Measurements from ENCODE around the gene SEMA6A. TPM values are rescaled to one million over a fixed set of nuclear protein-coding genes. Genes with fewer than 3 reads are reported as not detected.
A peak's percentile ranks its signal among the peaks of the same experiment; 100 is the strongest.

The SEMA6A gene
- polyA plus RNA-seq, 1 of the 3 experiments (the other 2 are of a cell fraction): 0.18 TPM

- TF ChIP-seq RXRA (IDR thresholded peaks at IDR 0.05; ENCODE audit: borderline replicate concordance, low read depth) (no peak), CTCF (IDR thresholded peaks at IDR 0.05) (no peak), RFX5 (IDR thresholded peaks at IDR 0.05; ENCODE audit: low read length) (no peak), EP300 (IDR thresholded peaks at IDR 0.05; ENCODE audit: borderline replicate concordance in 1 of 2, low read depth in 1 of 2, low read length in 1 of 2) (no peak), USF2 (IDR thresholded peaks at IDR 0.05; ENCODE audit: borderline replicate concordance, low read depth, low read length) (no peak)
Measured at GRCh38 chr5:116437922-116438578, 136.6 kb downstream of the SEMA6A start (continued).

- no peaks in the 10 kb centered on the region for H3F3A ChIP-seq (replicated peaks; ENCODE audit: insufficient read depth)
- H3K9me3 ChIP-seq: no peaks in the 10 kb centered on the region
- TF ChIP-seq GATA2 (CRISPR knock-in tag; IDR thresholded peaks at IDR 0.05): no peak
- no peak for TF ChIP-seq SMC3 (IDR thresholded peaks at IDR 0.05; ENCODE audit: low read depth, low read length)
- TF ChIP-seq CTCF (IDR thresholded peaks at IDR 0.05): no peak
- no peak for TF ChIP-seq ZBTB33 (IDR thresholded peaks at IDR 0.05; ENCODE audit: borderline replicate concordance, low read depth)
- TF ChIP-seq USF1 (IDR thresholded peaks at IDR 0.05; ENCODE audit: borderline replicate concordance, low read depth): no peak
- TF ChIP-seq GABPA (IDR thresholded peaks at IDR 0.05; ENCODE audit: low read depth): no peak
- TF ChIP-seq RAD21 (IDR thresholded peaks at IDR 0.05; ENCODE audit: low read length): no peak
- no peak for TF ChIP-seq RCOR1 (IDR thresholded peaks at IDR 0.05; ENCODE audit: low read length)
- no peak for TF ChIP-seq PBX3 (IDR thresholded peaks at IDR 0.05)
- TF ChIP-seq EP300 (IDR thresholded peaks at IDR 0.05; ENCODE audit: borderline replicate concordance in 1 of 2, low read depth in 1 of 2, low read length in 1 of 2): no peak
- no peak for TF ChIP-seq FOXM1 (IDR thresholded peaks at IDR 0.05; ENCODE audit: low read depth)
- TF ChIP-seq YY1 (IDR thresholded peaks at IDR 0.05; ENCODE audit: low read depth): no peak
- TF ChIP-seq FOSL2 (IDR thresholded peaks at IDR 0.05; ENCODE audit: borderline replicate concordance, low read depth): no peak
- no peak for TF ChIP-seq RXRA (IDR thresholded peaks at IDR 0.05; ENCODE audit: borderline replicate concordance, low read depth)
- no peak overlapping the region for H3K4me3 ChIP-seq (ENCODE audit: low read depth in 2 of 2, low read length in 1 of 2)
- peaks cover 0 to 37% of the 10 kb centered on the region in 2 experiments; a peak in 2 of 4 replicates for H3K4me1 ChIP-seq (ENCODE audit: control insufficient read depth in 1 of 2, insufficient read depth in 2 of 2, low read depth in 1 of 2, low read length in 1 of 2)
- no peaks in the 10 kb centered on the region for H3K9me2 ChIP-seq
- peak overlapping the region in 1 of 2 experiments; percentile 43; a peak in 1 of 4 replicates for H3K27ac ChIP-seq (ENCODE audit: low read depth in 2 of 2, low read length in 1 of 2)
- no peaks in the 10 kb centered on the region for H3K27me3 ChIP-seq (ENCODE audit: insufficient read depth)
- no peak overlapping the region for H3K9ac ChIP-seq
- H3K79me2 ChIP-seq (ENCODE audit: insufficient read depth): no peaks in the 10 kb centered on the region
- 84% methylated on average over 6 of the region's 6 CpGs for WGBS (ENCODE audit: low lambda C conversion rate)
- H3K36me3 ChIP-seq (replicated peaks in 1 of 2; ENCODE audit: control insufficient read depth in 1 of 2, insufficient read depth in 2 of 2, low read length in 1 of 2): no peaks in the 10 kb centered on the region
- no peak overlapping the region for H3K4me2 ChIP-seq
- ChIA-PET CTCF (no interaction called here), POLR2A (no interaction called here)
- H4K20me1 ChIP-seq (ENCODE audit: insufficient read depth): no peaks in the 10 kb centered on the region
- no peak overlapping the region for H2AFZ ChIP-seq (ENCODE audit: low read depth)
- no peak for DNase-seq
Measured at GRCh38 chr5:116437351-116437705, 137.3 kb downstream of the SEMA6A start.
